KMS-11 (cell line): ENCODE results near the gene PTPN1.

Experiments used
- H2AFZ ChIP-seq: fragments of 200-600 bp; sonication (generic); 2 replicates; pipeline ENCODE4 v1.6.1; 2016; ENCODE audit warnings: antibody characterized with exemption, mixed run types, low read depth
- H3K27ac ChIP-seq: fragments of 200-600 bp; sonication (generic); 2 replicates; pipeline ENCODE4 v1.6.1; 2016; ENCODE audit warnings: mild to moderate bottlenecking, mixed run types
- H3K27me3 ChIP-seq: fragments of 200-600 bp; sonication (generic); 2 replicates; pipeline ENCODE4 v1.6.1; 2017; ENCODE audit warnings: mild to moderate bottlenecking, low read depth, mixed run types, moderate library complexity; ENCODE audit not compliant: insufficient read depth
- H3K36me3 ChIP-seq: fragments of 200-600 bp; sonication (generic); 2 replicates; pipeline ENCODE4 v1.6.1; 2017; ENCODE audit warnings: mild to moderate bottlenecking, mixed run types; ENCODE audit not compliant: insufficient read depth
- H3K4me1 ChIP-seq: fragments of 200-600 bp; sonication (generic); 2 replicates; pipeline ENCODE4 v1.6.1; 2016; ENCODE audit warnings: mild to moderate bottlenecking, low read depth, mixed run types; ENCODE audit not compliant: poor library complexity, severe bottlenecking
- H3K4me2 ChIP-seq: fragments of 200-600 bp; sonication (generic); 2 replicates; pipeline ENCODE4 v1.7.0; 2016; ENCODE audit warnings: mild to moderate bottlenecking, mixed run types
- H3K4me3 ChIP-seq: fragments of 200-600 bp; sonication (generic); IDR thresholded peaks from 2 replicates; pipeline ENCODE4 v1.6.1; 2017; ENCODE audit warnings: low read depth, low read length, mixed read lengths; ENCODE audit not compliant: insufficient read depth
- H3K79me2 ChIP-seq: fragments of 200-600 bp; sonication (generic); 2 replicates; pipeline ENCODE4 v1.6.1; 2016; ENCODE audit warnings: low read depth, mixed run types; ENCODE audit not compliant: insufficient read depth
- H3K9ac ChIP-seq: fragments of 200-600 bp; sonication (generic); 2 replicates; pipeline ENCODE4 v1.6.1; 2016; ENCODE audit warnings: mild to moderate bottlenecking, mixed run types
- H4K20me1 ChIP-seq: fragments of 200-600 bp; sonication (generic); 2 replicates; pipeline ENCODE4 v1.6.1; 2016; ENCODE audit warnings: mild to moderate bottlenecking, mixed run types; ENCODE audit not compliant: insufficient read depth
- CTCF ChIP-seq: fragments of 200-600 bp; sonication (generic); conservative IDR thresholded peaks from 2 replicates; pipeline ENCODE4 v1.6.1; 2017; ENCODE audit warnings: low read depth, mild to moderate bottlenecking, antibody characterized with exemption, low read length, moderate library complexity, mixed read lengths

Gene PTPN1

GRCh38 chr20:50607436-50607835 is 97.3 kb downstream of the PTPN1 start:
- H2AFZ ChIP-seq = no peak overlapping the region
- no peaks in the 10 kb centered on the region for H3K36me3 ChIP-seq
- H3K4me1 ChIP-seq = no peaks in the 10 kb centered on the region
- H3K9ac ChIP-seq = no peak overlapping the region
- no peak for TF ChIP-seq CTCF
- H3K79me2 ChIP-seq = no peaks in the 10 kb centered on the region
- H3K4me2 ChIP-seq = no peak overlapping the region
- no peaks in the 10 kb centered on the region for H3K27me3 ChIP-seq
- H3K27ac ChIP-seq = no peak overlapping the region
- H3K4me3 ChIP-seq = no peak overlapping the region
- H4K20me1 ChIP-seq = no peaks in the 10 kb centered on the region

- no peak overlapping the region for H2AFZ ChIP-seq
- no peaks in the 10 kb centered on the region for H3K36me3 ChIP-seq
- no peaks in the 10 kb centered on the region for H3K4me1 ChIP-seq
- H4K20me1 ChIP-seq = no peaks in the 10 kb centered on the region
- H3K79me2 ChIP-seq = no peaks in the 10 kb centered on the region
- H3K4me2 ChIP-seq = no peak overlapping the region
- H3K27ac ChIP-seq = no peak overlapping the region
- no peaks in the 10 kb centered on the region for H3K27me3 ChIP-seq
- no peak overlapping the region for H3K4me3 ChIP-seq
- no peak overlapping the region for H3K9ac ChIP-seq
- no peak for TF ChIP-seq CTCF
Measured at GRCh38 chr20:50607850-50608749, 97.9 kb downstream of the PTPN1 start.

- H2AFZ ChIP-seq = no peak overlapping the region
- no peak overlapping the region for H3K4me2 ChIP-seq
- H3K4me3 ChIP-seq = no peak overlapping the region
- no peak for TF ChIP-seq CTCF
- no peaks in the 10 kb centered on the region for H3K36me3 ChIP-seq
- no peak overlapping the region for H3K27ac ChIP-seq
- H4K20me1 ChIP-seq = no peaks in the 10 kb centered on the region
- no peak overlapping the region for H3K9ac ChIP-seq
- no peaks in the 10 kb centered on the region for H3K27me3 ChIP-seq
- no peaks in the 10 kb centered on the region for H3K79me2 ChIP-seq
- no peaks in the 10 kb centered on the region for H3K4me1 ChIP-seq
Measured at GRCh38 chr20:50608750-50609104, 98.5 kb downstream of the PTPN1 start.

GRCh38 chr20:50609438-50609989 is 99.3 kb downstream of the PTPN1 start:
- Histone ChIP-seq H3K36me3 (no peaks in the 10 kb centered on the region), H3K4me3 (no peak overlapping the region), H4K20me1 (no peaks in the 10 kb centered on the region), H3K4me1 (no peaks in the 10 kb centered on the region), H3K79me2 (no peaks in the 10 kb centered on the region), H3K27ac (no peak overlapping the region), H3K27me3 (no peaks in the 10 kb centered on the region), H2AFZ (no peak overlapping the region), H3K4me2 (no peak overlapping the region), H3K9ac (no peak overlapping the region)
- no peak for TF ChIP-seq CTCF
